Embryonic facial prominence (tissue), 1 donor: ENCODE data around the gene MTMR1.

Experiments
- DNase-seq: peaks from one replicate; pipeline ENCODE4 v3.0.0-alpha.2; 2016; ENCODE audit errors: extremely low spot score

Gene MTMR1

DNA sequence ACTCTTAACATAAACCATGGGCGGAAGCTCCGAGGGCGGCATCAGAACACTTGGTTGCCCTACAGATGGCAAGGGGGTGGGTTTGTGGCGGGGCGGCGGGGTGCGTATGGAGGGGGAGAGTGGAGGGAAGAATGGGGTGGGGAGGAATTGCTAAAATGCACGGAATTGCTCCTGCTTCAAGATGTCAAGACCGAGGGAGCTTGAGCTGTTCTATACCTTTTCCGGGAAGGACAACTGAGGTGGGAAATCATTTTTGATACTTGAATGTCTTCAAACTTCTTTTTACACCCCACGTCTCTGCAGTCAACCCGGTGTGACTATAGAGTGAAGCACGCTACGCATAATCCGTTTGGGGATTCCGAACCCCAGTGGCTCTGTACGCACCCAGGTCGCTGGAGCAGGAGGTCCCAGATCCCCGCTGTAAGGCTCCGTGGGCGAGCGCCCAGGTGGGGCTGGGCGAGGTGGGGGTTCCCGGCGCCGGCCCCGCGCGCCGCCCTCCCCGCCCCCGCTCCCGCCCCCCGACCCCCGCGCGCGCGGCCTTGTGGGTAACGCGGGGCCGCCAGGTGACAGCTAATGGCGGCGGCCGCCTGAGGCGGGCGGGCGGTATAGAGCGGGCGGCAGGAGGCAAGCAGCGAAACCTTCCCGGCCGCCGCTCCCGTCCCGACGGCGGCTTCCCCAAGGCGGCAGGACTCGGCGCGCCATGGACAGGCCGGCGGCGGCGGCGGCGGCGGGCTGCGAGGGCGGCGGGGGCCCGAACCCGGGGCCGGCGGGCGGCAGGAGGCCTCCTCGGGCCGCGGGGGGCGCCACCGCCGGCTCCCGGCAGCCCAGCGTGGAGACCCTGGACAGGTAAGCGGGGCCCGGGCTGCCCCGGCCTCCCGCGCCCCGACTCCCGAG is at the start of gene MTMR1:
Gene MTMR1 (plus strand): TSS at position 566 of the 894 bp plus-strand sequence. CDS start 135 bp downstream, at position 701.
- no peak for DNase-seq

DNA sequence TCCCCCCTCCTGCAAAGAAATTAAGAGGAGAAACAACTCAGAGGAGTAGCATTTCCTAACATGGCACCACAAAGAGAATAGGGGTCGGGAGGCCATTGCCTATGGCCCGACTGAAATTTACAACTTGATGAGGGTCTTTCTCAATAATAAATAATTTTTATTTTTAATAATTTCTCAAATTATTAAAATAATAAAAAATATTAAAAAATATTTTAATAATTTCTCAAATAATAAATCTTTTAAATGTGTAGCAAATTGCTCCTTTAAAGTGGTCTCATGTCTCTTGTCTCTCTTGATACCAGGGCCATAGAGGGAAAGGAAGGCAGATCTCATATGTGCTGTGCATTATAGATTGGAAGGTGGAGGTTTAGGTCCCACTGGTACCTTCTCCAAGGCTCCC is 49.2 kb upstream of the MTMR1 start:
- DNase-seq = no peak

DNA sequence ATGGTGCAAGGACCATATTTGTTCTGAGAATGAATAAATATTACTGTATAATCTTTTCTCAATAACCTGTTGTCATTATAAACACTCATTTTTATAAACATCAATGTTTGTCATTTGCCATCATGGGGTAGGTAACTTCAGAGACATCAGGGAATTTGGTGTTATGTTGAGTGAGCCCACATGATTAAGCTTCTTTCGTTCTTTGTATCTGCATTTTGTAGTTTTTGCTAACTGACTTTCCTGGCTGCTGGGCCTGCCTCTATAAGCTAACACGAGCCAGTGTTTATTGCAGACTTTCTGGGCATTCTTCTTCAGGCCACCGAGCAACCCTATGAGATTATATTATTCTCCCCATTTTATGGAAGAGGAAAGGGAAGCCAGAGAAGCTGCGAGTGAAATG is 48.8 kb upstream of the MTMR1 start:
- no peak for DNase-seq

DNA sequence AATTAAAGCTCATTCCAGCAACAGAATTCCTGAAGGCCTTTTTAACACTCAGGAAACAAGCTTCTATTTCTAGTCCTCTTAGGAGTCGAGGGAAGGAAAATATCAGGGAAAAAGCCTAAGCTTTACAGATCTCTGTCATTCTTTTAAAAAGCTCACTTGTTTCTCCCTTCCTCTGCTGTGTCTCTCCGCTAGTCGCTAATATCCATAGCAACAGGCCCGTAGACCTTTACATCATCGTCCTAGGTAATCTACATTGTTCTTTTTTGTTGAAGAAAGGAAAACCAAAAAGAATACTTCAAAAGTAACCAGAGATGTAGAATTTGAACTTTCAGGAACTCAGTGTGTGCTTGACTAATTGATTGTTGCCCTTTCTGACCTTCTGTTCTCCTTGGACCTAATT is 45.9 kb upstream of the MTMR1 start:
- no peak for DNase-seq

DNA sequence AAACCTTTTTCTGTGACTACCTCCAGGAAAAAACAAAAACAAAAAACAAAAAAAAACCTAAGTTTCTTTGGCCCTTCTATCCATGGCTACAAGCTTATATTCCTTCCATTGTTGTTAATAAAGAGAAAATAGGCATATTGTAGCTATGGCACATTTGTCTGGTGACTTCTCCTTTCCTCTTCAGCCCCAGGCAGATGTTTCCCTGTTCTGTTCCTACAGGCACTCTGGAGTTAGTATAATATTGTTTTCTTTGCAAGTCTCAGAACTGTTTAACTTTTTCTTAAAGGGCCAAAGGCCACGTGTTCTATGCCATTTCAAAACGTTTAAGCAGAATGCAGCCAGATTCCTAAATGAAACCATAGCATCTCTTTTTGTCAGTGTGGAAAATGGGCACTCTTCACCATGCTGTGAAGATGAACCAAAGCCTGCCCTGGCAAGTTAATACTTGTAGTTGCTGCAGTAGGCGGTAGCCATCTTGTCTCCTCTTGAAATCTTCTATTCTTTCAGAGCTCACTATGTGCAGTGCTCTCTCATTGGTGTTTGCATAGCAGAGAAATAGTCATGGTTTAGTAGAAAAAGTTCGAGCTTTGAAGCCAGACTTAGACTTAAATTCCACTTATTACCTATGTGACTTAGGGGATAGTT is 44.8 kb upstream of the MTMR1 start:
- DNase-seq = no peak

DNA sequence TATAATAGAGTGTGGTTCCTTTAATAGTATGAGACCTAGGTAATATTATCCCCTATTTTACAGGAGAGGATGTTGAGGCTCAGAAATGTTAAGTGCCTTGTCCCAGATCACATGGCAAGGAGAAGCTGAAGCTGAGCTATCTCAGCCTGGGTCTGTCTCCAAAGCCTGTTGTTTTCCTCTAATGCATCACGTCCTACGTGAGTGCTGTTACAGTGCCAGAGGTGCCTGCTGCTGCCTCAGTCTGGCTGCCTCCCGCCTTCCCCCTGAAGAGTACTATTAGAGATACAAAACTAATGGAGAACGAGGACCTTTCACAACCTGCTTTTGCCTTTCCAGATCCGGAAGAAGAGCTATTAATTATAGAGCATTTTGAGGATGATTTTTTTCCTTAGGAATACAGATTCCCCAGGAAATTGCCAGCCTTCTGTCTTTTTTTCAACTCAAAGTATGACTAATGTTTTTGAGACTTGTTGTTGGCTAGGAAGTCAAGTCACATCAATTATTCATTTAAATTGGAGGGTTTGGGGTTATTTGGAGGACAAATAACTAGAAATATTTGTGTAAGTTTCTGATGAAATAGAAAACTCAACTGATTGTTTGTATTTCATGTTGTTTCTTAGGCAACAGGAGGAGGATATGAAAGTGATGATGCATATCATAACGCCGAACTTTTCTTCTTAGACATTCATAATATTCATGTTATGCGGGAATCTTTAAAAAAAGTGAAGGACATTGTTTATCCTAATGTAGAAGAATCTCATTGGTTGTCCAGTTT is 43.9 kb upstream of the MTMR1 start:
- no peak for DNase-seq

DNA sequence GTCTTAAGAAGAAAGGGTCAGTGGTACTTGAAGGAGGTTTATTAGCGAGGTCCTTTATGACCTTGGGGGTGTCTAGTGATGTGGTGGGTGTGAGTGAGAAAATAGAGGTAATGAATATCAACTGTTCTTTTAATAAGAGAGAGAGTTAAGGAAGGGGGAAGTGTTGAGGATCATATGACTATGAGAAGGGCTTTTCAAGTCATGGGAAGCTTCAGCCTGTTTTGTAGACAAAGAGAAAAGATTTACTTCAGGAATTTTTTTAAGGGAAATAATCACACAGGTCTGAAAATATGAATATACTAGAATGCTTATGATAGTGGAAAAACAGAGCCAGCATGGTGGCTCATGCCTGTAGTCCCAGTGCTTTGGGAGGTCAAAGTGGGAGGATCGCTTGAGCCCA is 41.3 kb upstream of the MTMR1 start:
- no peak for DNase-seq

DNA sequence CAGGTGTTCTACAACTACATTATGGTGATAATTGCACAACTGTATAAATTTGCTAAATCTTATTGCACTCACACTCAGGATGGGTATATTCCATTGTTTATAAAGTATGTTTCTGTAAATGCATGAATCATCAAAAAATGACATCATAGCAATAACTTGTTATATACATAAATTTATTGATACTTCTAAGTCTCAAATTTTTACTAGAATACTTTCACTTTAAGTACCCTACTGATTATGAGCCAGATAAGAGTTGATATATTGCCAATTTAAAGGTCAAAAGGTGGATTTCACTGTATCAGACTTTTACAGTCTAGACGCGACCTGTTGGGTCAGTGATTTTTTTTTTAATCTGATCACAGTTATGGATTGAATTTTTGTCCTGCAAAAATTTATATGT is 37.4 kb upstream of the MTMR1 start:
- no peak for DNase-seq

DNA sequence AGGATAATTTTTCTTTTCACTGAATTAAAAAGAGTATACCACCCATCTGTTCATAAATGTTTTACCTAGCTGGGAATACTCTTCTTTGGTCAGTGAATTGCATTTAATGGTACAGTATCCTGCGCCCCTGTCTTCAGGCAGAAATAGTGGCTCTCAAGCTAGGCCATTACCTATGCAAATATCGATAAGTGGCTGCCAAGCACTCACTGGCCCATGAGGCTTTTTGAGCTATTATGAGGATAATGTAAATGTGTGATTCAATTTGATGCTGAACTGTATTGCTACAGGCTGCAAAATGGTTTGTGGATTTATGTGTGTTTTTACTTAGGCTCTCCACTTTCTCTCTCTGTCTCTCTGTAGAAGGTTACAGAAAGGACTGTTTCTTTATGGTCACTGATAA is 30.1 kb upstream of the MTMR1 start:
- no peak for DNase-seq

DNA sequence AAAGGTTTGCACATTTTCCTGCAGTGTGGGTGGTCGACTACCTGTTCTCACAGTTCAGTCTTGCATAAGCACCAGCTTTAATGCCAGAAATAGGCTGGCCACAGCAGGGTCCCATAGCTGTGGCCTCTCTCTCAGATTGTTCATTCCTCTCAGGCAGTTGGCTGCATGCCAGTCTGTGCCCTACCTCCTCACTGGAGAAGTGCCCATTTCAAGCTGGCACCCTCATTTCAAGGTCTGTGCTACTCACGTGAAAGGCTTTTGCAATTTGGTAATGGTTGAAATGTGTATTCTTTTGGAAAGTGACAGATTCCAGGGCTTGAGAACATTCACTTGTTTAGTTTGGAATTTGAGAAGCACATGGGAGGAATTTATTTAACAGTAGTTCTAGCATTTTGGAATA is 28.9 kb upstream of the MTMR1 start:
- DNase-seq = no peak

DNA sequence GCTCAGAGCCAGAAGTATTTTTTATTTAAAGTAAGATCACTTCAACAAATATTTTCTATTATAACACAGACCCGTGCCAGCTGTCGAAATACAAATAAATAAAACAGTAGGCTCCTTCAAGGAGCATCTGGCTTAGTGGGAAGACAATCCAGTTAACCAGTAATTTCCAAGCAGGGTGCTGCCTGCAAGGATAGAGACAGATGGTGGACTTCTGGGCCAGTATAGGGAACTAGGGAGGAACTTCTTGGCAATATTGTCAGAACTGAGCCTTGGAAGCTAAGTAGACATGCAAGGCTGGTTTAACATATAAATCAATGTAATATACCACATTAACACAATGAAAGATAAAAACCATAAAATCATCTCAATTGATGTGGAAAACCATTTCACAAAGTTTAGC is 17.0 kb upstream of the MTMR1 start:
- DNase-seq = no peak

DNA sequence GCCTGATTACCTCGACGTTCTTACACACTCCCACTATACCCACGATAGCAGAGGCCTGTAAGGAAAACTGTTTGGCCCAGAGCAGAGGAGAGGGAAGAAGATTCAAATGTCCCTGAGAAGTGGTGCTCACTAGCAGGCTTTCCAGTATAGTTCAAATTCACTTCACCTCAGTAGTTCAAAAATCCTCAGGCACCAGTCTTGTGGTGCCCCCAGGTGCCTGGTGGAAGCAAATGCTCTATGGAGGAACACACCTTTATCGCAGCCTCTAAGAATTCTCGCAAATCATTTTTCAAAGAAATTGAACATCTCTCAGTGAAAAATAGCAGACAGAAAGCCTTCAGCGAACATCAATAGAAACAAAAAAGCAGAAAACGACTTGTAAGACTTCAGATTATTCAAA is 12.2 kb upstream of the MTMR1 start:
- no peak for DNase-seq

DNA sequence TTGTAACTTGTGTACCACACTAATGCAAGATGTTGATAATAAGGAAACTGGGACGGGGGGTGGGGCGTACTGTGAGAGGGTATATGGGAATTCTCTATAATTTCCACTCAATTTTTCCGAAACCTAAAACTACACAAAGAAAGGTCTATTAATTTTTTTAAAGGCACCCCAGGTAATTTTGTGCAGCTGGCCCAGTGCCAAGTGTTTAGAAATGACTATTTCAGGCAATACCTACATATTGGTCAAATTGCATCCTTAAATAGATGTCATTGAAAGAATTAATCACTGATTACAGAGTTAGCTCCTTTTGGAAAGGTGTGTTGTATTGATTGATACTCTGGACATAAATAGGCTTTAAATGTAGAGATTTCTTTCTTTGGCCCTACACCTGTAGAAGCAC is 10.1 kb upstream of the MTMR1 start:
- no peak for DNase-seq

DNA sequence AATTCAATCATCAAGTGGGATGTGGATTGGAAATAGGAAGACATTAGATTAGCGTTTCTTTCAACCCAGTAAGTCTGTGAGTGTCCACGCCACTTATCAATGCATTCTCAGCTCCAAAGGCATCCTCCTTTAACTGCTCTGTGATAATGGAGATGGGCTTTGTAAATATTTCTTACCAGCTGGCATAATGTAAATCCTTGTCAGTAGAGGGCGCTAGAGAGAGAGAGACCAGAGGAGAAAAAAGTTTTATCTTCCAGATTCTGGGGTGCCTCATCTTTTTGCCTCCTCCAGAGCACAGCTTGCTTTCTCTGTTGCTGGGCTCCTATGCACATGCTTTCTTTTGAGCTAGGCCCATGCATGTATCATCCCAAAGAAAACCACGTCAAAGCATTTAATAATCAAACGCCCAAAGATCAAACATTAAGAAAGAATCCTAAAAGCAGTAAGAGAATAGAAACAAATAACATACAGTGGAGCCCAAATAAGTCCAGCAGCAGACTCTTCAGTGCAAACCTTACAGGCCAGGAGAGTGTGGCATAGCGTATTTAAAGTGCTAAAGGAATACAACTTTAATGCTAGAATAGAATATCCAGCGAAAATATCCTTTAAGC is 9.6 kb upstream of the MTMR1 start:
- DNase-seq = no peak

DNA sequence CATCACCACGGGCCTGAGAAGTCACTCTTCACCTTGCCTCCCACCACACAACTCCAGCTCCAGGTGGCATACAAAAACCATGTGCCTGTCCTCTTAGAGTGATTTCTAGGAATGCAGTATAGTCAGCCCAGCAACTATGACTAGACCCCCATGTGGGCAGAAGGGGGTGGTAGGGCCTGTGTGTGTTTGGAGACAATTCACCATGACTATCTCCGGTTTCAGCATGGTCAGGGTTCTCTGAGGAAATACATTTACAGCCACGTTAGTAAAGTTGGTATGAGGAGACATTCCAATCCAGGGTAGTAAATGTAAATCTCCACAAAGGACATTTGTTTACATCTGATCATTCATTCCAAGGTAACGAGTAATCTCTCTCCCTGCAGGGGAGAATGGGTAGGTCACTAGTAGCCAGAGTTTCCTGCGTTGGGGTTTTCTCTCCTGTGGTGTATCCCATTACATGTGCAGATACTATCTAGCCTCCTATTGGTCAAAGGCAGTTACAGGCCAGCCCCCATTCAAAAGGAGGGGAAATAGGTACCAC is 4.2 kb upstream of the MTMR1 start:
- DNase-seq = no peak

DNA sequence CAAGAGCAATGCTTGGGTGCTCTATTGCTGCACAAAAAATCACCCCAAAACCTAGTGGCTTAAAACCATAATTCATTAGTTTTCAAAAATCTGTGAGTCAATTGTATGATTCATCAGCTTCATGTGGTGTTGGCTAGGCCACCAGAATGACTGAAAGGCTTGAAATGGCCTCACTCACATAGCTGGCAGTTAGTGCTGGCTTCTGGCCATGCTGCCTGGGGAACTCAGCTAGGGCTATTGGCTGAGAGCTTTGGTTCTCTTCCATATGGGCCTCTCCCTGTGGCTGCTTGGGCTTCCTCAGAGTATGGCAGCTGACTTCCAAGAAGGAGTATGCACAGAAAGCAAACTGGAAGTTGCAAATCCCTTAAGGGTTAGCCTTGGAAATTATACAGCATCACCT is 3.1 kb upstream of the MTMR1 start:
- DNase-seq = no peak

DNA sequence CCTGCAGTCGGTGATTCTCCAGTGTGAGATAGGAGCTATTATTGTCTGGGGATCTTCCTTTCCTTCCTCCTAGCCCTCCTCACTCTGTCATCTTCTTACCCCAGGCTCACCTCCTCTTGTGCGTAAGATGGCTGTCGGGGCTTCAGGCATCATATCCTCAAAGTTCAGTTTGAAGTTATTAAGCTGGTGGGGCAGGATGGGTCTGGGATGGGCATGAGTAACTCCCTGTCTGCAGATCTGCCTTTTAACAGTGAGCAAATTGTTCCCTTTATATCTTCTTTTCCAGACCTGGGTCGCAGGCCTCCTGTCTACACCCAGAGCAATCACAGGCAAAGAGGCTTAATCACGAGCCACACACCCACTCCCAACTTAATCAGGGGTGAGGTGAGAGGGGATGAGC is 900 bp upstream of the MTMR1 start:
- no peak for DNase-seq

DNA sequence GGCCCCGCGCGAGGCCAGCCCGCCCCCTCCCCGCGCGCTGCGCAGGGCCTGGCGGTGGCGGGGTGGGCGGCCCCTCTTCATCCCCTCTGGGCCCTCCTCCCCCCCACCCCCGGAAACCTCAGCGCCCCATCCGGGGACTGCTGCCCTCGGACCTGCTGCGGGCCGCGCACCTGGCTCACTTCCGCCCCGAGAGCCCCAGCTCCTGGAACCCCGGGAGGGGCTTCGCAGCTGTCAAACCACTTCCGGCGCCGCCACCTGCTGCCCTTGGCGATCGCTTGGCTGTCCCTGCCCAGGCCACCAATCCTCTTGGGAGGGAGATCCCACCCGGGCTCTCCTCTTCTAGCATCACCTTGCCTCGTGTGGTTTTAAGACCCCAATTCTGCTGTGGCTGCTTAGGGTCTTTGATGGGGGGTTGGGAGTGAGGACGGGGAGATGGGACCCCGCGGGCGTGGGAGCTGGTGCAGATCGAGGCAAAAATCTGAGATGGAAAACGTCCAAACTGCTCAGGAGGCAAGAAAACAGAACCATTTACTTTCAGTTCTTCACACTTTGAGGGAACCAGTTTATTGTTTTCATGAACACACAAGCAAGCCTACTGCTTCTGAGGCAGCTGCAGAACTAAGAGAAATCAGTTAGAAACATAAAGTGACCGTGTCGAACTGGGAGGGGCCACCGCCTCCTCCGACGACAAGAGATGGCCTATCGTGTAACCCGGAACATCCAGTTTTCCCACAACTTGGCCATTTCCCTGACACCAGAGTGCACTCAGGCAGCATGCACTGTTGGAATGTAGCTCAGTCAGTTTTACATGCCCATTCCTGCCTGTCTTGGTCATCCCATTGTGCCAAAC is 754 bp downstream of the MTMR1 start:
- DNase-seq = no peak

DNA sequence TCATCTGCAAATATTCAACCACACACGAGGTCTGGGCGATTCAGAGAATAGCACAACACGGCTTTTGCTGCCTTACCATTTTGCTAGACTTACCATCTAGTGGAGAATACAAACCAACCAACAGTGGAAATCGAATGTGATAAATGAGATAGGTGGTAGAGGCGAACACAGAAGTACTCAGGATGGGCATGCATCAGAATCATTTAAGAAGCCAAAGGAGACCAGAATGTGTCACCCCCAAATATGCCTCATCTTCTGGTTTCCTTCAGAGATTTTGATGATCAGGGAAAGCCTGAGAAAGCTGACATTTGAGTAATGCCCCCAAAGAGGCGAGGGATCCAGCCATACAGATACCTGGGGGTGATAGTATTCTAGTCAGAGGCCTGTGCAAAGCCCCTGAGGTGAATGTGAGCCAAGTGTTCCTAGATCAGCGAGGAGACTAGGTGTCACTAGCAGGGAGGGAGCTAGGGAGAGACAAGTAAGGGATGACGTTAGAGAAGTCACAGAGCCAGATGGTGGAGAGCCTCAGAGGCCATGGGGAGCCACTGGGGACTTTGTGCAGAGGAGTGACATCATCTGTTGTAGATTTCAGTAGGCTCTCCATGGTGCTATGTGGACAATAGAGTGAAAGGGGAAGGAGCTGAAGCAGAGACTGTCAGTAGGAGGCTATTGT is 1.7 kb downstream of the MTMR1 start:
- no peak for DNase-seq

DNA sequence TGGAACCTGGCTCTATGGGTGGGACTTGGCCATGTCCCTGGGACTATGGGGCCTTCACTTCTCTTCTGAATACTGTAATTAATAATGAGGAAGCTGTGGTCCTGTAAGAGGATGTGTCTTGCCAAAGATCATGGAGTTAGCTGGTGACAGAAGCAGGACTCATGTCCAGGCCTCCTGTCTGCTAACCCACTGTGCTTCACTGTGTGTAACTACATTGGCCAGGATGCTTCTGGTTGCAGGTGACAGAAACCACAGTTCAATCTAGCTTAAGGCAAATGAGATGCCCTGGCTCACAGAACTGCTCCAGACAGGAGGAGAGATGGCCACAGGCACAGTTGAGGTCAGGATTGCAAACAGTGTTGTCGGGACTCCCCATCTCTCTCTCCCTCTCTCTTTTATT is 3.1 kb downstream of the MTMR1 start:
- DNase-seq = no peak
